ENCODE data around the gene GPR55. TPM values are rescaled to one million over a fixed set of nuclear protein-coding genes. Genes with fewer than 3 reads are reported as not detected.

The GPR55 gene
- polyA plus RNA-seq, 1 donor, result 0.17 TPM

DNA sequence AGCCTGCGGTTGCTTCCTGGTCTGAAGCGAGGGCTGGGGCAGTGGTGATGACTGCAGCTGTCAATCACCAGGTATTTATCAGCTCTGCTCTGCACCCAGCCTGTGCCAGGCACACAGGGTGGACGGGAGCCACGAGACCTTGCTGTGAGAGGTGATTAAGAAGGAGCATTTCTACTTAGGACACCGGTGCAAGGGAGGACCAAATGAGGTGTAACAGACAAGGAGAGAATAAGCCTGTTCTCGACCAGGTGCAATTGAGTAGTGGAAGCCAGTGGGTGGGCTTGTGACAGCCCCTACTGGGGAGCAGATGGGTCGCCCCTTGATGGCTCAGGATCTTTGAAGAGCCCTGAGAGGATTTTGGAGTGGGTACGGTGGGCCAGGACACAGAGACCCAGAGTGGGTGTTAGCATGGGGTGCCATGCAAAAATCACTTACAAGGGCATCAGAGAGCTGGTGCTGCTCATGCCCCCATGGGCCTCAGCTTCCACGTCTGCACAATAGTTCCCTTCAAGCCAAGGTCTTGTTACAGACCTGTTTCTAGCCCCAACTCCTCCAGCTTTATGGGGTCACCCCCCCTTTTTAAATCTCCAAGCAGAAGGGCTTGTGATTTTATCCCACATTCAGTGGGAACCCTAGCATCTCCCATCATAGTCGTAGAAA is 24.6 kb downstream of the GPR55 start:
- DNase-seq, result no peak

DNA sequence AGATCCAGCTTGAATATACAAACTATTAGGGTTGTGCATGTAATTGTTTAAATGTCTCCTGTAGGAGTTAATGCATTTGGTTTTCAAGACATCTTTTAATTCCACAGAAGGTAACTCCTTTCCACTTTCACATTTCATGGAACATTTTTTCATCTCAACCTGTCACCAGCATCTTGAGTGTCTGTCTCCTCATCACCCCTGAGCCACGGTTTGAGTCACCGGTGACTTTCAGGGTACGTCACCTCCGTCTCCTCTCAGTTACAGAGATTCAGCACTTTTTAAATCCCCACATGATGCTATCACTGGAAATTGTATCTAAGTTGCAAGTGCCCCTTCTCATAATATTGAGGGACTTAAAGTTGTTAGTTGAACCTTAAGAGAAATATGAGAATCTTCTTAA is 25.3 kb downstream of the GPR55 start:
- DNase-seq, result no peak

DNA sequence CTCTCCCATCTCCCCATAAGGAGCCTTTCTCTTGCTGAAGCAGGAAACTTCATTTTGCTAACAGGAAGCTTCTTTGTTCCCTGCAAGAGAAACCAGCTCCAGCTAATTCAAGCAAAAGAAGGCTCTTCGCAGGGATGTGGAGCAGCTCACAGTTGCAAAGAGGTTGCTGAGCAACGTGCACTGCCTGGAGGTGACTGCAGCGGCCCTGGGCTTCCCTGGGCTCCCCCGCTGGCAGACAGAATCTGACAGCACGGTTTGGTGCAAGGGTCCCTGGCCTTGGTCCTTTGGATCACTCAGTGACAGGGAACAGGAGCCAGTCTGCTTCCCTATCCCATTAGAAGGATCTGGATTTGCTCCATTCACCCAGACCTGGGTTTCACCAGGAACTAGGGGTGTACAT is 25.8 kb downstream of the GPR55 start:
- DNase-seq, result no peak

DNA sequence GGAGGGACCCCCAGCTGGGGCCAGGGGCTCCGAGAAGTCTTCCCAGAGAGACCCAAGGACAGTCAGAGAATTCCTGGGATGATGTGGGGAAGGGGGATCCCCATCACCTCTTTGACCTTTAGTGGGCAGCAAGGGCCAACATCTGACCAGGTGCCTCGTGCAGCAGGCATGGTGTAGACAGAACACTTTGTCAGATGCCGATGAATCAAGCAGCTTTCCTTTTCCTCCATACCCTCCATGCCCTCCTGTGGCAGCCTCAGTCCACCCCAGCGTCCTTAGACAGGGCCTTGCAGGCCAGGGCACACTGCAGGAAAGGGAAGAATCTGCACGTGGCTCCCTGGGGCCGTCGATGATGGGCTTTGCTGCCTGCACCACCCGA is 26.3 kb downstream of the GPR55 start:
- no peak for DNase-seq

DNA sequence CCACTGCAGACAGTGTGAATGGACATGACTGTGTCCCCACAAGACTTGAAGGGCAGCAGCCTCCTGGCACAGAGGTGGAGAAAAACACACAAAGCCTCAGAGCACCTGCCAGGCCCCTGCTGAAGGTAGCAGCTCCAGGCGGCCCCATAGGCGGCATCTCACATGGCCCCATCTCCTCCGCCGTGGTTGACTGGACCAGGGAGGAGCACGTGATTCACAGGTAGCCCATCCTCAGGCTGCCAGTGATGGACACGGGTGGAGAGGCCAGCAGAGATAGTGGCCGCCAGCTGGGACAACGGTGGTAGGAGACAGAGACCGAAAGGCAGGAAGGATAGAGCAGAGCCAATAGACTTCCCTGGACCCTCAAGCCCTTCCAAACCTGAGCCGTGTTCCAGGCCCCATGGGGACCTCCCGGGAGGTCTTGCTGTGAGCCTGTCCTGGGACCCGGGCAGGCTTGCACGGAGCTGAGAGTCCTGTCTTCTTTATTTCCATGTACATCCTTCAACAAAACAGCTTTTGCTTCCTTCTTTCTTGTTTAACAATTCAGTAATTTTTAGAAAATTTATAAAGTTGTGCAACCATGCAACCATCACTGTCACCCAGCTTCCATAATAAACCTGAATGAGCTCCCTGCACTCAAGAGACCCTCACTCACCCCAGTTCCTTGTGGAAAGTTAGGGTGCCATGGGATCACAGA is 26.9 kb downstream of the GPR55 start:
- no peak for DNase-seq

DNA sequence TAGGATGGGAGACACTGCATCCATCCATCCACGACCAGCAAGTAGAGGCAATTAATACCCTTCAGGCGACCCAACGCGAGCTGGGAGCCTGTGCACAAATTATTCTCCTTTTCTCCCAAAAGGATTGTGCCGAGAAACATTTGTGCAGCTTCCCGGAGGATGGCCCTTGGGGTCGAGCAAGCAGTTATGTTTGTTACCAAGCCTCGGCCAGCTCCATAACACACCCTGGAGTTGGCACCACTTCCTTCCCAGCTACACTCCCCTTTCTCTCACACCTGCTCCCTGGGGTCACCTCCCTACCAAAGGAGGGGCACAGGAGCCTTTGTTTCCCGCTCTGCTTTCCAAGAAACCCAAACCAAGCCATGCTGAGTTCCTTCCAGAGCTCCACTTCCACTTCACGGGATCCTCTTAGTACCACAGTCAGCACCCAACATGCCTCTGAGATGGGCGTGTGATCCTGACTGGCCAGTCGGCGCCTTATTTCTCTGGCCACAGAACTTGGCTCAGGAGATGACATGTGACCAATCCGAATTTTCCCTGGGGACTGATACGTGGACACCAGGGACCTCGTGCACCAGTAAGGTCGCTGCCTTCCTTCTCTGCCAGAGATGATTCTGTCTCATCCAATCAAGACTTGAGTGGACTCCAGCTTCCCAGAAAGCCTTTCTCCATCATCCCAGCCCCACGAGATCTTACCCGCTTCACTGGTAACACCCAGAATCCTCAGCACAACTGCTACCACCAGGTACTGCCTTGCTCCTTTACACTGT is 28.5 kb downstream of the GPR55 start:
- DNase-seq, result no peak

DNA sequence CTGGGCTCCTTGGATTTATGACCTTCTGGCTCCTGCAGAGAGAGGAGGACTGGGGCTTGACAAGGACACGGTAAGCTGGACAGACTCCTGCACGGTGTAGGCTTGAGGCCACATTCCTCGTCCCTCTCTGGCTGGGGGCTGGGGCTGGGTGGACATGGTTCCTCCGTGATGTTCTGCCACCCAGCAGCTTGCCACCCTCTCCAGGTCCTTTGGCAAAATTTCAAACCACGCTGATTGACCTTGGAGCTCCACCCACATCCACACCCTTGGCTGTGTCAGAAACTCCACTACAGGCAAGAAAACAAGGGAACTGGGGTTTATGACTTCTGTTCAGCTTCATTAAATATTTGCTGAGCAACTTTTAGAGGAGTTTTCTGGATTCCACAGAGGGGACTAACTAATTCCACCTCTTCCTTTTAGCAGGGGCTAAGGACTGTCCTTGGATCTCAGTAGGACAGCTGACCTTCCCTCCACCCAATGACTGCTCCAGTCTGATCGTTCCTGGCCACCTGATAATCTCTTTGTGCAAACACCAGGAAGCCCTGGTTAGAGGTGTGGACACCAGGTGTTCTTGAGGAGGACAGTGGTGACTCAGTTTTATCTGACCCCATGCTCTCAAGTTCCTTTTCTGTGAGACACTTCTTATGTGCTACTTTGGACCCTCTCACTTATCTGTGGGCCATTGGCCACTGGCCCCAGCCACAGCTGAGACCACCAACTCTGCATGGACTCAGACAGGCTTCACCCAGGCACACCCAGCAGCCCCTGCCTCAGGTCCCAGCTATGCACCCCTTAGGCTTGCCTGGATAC is 29.3 kb downstream of the GPR55 start:
- DNase-seq, result no peak

DNA sequence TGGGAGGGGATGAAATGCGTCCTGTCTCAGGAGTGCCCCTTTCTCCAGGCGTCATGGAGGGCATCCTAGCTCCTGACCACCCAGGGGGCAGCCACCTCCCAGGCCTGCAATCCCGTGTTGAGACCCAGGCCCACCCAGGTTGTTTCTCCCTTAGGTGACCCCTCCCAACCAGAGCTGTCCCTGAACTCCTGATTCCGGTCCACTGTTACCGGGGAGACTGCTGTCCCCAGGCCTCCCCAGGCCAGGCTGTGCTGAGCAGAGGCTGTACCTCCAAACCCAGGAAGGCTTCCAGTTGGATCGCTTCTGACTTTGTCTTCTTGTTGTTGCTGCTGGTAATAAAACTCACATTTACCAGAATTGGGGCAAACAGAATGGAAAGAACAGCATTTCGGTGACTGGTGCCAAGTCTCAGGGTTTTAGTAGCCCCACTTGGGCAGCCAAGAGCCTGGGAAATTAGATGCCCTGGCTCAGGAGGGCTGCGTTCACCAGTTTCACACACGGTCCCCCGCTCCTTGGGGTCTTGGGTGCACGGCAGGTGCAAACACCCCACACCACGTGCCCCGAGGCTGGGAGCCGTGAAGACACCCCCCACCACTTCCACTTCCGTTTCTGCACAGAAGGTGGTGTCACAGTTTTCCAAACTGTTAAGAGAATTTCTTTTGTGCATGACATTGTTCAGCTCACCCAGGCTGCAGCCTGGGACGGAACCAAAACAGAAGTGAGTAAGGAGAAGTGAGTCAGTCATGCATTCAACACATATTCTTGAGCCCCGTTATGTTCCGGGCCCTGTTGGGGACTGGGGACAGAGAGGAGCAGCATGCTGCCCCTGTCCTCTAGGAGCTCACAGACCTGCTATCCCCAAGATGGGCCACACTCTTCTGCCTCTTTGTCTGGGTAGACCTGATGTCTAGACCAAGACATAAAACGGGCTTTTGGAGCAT is 30.9 kb downstream of the GPR55 start:
- DNase-seq, result no peak

DNA sequence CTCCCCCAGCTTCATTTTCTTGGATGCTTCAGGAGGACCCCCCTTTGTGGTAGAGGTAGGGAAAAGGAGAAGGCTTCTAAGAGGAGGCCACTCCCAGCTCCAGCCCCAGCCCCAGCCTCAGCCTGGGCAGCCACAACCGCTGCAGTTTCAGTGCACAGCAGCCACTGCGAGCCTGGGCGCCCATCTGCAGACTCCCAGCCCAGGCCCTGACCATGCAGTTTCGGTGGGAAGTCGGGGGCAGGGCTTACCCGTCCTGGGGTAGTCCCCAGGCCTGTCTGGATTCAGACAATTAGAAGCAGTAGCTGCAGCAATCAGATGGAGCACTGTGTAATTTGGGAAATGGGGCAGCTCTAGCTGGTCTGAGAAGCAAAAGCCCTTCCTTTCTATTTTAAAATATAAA is 31.7 kb downstream of the GPR55 start:
- DNase-seq, result no peak

DNA sequence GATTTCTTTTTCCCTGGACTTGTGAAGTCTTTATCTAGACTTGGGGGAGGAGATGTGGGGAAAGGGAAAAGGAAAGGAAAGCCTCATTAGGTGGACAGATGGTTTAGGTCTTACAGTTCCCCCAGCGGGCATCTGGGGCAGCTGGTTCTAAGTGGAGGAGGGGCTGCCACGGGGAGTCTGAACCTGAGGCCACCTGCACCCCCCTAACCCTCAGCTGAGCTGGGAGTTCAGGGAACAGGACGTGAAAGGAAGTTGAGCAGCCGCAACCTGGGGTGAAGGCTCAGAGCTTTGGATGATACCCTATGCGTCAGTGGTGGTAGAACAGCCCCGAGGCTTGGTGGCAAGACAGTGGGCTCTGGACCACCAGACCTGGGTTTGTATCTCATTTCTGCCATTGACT is 33.5 kb downstream of the GPR55 start:
- DNase-seq, result no peak

DNA sequence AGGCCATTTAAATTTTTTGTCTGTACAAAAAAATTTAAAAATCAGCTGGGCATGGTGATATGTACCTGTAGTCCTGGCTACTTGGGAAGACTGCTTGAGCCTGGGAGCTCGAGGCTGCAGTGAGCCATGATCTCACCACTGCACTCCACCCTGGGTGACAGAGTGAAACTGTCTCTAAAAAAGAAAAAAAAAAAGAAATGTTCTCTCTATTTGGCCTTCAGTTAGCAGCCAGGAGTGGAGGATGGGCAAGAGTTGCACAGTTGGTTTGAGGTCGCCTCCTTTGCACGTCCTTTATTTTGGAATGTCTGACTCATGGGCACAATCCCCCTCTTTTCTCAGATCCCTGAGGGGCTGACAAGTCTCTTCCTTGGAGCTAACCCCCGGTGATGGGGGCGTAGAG is 34.0 kb downstream of the GPR55 start:
- DNase-seq, result no peak

DNA sequence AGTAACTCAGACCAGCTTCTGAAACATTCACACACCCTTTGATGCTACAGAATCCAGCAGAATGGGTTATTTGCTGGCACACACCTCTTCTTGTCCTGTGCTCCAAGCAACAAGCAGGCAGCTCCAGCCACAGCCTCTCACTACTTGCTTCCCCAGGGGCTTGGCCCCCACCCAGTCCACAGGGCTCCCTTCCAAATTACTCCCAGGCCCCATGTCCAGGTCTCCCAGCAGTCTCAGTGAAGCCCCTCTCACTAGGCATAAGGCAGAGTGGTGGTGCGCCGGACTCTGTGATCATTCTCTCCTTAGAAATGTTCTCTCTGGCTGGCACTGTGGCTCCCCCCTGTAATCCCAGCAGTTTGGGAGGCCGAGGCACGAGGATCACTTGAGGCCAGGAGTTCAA is 34.4 kb downstream of the GPR55 start:
- no peak for DNase-seq

DNA sequence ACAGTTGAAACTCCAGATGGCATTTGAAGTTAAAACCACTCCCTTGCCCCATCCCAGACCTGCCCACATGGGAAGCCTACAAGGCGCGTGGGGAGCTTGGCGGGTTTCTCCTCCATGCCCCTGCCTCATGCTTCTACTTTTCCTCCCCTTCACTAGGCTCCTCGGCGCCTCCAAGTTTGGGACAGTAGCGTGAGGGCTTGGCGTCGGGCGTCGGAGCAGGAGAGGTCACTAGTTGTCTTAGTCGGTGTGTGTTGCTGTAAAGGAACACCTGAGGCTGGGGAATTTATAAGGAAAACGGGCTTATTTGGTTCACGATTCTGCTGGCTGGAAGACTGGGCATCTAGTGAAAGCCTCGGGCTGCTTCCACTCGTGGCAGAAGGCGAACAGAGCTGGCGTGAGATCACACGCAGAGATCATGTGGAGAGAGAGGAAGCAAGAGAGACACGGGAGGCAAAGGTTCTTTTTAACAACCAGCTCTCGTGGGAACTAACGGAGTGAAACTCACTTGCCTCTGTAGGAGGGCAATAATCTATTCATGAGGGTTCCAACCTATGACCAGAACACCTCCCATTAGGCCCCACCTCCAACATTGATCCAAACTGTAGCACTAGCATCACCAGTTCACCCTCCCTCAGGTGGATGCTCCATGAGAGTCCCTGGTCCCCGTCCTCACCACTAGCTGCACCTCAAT is 35.0 kb downstream of the GPR55 start:
- DNase-seq, result no peak

DNA sequence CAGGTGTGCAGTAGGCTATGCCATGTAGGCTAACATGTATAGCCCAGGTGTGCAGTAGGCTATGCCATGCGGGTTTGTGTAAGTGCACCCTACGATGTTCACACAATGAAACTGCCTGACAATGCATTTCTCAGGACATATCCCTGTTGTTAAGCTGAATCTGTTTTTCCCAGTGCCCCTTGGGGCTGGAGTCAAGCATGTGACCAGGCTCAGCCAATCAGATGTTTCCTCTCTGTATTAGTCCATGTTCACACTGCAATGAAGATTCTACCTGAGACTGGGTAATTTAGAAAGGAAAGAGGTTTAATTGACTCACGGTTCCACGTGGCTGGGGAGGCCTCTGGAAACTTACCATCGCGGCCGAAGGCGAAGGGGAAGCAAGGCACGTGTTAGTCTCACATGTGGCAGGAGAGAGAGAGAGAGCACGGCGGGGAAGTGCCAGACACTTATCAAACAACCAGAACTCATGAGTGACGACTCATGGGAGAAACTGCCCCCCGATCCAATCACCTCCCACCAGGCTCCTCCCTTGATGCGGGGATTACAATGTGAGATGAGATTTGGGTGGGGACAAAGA is 36.1 kb downstream of the GPR55 start:
- DNase-seq, result no peak

DNA sequence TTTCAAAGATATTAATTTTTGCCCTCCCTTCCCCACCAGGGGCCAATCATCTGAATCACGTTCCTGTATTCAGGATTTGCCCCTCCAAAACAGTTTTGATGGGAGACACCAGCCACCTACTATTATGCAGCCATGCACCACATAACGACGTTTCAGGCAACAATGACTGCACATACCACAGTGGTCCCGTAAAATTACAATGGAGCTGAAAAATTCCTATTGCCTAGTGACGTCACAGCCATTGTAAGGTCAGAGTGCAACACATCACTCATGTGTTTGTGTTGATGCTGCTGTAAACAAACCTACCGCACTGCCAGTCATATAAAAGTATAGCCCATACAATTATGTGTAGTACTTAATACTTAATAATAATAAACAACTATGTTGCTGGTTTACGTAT is 37.7 kb downstream of the GPR55 start:
- DNase-seq, result no peak

DNA sequence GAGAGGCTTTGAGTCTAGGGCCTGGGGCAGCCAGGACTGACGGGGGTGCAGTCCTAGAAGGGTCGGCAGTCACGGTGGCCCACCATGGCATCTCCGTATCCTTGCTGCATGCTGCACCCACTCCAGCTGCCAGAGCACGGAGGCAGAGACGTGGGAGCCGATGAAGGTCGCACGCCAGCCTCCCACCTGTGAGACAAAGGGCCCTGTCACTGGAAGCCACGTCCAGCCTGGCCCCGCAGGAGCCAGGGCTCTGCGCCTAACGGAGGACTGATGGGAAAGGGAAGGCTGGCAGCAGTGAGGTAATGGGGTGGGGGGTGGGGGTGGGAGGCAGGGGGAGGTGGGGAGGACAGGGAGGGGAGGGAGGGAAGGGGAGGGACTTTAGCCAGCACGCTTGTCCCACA is 38.4 kb downstream of the GPR55 start:
- no peak for DNase-seq

DNA sequence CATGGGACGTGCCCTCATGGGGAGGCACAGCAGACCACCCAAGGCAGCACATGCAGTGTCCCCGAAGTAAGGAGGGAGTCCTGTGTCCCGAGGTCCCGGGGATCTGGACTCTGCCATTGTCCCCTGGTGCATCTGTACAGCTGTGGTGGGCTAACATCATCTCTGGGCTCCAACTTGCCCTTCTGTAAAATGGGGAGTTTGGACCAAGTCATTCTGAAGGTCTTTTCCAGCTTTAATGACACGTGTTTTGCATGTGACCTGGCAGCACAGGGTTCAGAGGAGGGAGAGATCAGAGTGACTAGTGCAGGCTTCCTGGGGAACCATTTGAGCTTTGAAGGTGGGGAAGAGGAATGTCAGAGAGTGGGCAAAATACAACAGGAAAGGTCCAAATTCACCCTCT is 38.8 kb downstream of the GPR55 start:
- DNase-seq, result no peak

DNA sequence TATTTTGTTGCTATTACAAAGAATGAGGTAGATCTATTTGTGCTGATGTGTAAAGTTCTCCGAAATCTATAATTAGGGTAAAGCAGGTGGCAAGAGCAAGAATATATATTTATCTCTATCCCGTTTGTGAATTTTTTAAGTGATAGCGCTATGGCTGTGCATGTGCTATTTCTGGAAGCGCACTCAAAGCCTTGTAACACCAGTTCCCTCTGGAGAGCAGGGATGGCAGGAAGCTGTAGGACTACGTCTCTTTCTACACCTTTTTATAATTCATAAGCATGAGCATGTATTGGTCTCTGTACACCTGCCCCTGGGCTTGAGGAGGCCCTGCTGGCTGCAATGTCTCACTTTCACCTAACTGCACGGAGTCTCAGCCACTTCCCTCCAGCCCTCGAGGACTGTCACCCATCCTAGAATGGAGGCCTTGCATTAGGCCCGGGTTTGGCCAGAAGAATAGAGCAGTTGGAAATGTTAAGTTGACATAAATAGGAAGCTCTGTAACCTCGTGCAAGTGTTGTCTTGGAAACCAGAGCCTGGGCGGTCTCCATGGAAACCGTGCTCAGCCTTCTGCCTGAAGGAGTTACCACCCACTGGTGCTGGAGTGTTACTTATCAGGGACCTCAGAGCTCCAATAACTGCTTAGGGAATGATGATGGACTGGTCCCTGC is 39.4 kb downstream of the GPR55 start:
- no peak for DNase-seq

DNA sequence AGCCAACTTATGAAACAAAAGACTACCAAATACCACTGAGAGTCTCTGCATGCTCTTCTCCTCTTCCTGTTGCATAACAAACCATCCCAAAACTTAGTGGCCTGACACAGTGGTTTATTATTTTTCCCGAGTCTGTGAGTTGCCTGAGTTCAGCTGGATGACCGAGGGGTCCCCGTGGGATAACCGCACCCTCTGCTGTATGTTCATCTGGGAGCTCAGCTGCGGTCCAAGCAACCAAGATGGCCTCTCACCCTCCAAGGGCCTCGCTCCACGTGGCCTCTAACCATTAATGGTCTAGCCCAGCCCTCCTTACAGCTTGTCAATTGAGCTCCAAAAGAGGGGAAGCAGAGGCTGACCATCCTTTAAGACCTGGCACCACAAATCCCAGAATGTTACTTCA is 43.2 kb downstream of the GPR55 start:
- DNase-seq, result no peak

DNA sequence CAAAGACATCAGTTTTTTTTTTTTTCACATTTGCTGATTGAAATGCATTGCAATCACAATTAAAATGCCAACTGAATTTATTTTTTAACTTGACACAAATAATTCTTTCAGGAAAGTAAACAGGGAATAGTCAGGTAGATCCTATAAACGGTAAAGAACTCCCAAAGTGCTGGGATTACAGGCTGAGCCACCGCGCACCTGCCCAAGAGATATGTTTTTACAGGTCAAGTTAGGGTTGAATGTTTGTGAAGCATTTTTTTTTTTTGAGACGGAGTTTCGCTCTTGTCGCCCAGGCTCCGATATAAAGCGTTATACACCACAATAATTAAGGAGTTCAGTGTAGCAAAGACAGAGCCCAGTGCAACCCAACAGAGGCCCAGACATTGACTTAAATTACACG is 45.2 kb downstream of the GPR55 start:
- DNase-seq, result no peak

All from left kidney (tissue), 2 donors.